ENCODE results near the gene ADAMTS18.

DNA sequence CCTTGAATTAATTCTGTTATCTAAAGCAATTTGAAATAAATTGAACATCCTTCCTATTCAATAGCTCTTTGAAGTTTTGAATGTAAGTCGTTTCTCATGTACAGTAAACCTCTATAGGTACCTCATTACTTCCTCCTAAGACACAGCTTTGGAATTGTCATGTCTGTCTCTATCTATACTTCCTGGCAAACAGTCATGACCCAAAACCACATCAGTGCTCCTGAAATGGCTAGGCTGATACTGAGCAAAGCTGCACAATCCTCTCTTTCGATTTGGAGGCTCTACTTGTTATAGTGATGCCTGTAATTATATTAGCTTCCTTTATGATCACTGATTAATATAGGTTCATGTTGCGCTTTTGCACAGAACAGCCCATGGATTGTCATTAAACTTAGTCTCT is 110.1 kb downstream of the ADAMTS18 start:
- TF ChIP-seq POLR2A (IDR thresholded peaks at IDR 0.05; ENCODE audit: low read depth, low read length) (no peak), TAF1 (IDR thresholded peaks at IDR 0.05; ENCODE audit: borderline replicate concordance, low read depth, low read length) (no peak), POLR2AphosphoS5 (IDR thresholded peaks at IDR 0.05; ENCODE audit: low read depth, low read length) (no peak)
